GM04504 (cell line): ENCODE data around the gene ISOC1.

Experiments used
- DNase-seq: peaks from one replicate; pipeline ENCODE4 v3.0.0-alpha.2; 2012; ENCODE audit warnings: low read depth

Gene ISOC1

GRCh38 chr5:129094924-129095899 lies 663 bp downstream of the ISOC1 start:
- no peak for DNase-seq

GRCh38 chr5:129096382-129096991 lies 1.9 kb downstream of the ISOC1 start:
- no peak for DNase-seq

GRCh38 chr5:129097498-129098296 lies 3.1 kb downstream of the ISOC1 start:
- DNase-seq, result no peak

GRCh38 chr5:129098488-129099183 lies 4.1 kb downstream of the ISOC1 start:
- DNase-seq, result no peak

- DNase-seq, result no peak
Measured at GRCh38 chr5:129099184-129099569, 4.6 kb downstream of the ISOC1 start.

GRCh38 chr5:129101794-129102193 lies 7.2 kb downstream of the ISOC1 start:
- no peak for DNase-seq

GRCh38 chr5:129103397-129103796 lies 8.8 kb downstream of the ISOC1 start:
- no peak for DNase-seq

- DNase-seq, result no peak
Measured at GRCh38 chr5:129104915-129105455, 10.4 kb downstream of the ISOC1 start.

DNA sequence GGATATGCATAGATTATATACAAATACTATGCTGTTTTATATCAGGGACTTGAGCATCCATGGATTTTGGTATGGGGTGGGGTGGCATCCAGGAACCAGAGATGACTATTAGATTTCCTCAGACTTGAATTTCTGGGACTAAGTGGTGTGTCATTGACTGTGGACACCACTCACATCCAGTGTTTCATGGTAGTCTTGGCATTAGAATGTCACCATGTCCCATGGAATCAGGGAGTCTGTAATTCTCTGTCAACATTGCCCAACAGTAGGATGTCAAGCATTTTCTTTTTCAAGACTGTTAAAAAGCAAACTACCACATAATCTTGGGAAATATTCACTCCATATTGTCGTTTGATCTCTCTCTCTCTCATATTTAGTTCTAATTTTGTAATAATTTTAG lies 13.1 kb downstream of the ISOC1 start:
- no peak for DNase-seq

GRCh38 chr5:129110742-129111141 lies 16.2 kb downstream of the ISOC1 start:
- no peak for DNase-seq

GRCh38 chr5:129111351-129111750 lies 16.8 kb downstream of the ISOC1 start:
- DNase-seq, result no peak

GRCh38 chr5:129112295-129112694 lies 17.7 kb downstream of the ISOC1 start:
- no peak for DNase-seq

- DNase-seq, result no peak
Measured at GRCh38 chr5:129113867-129114266, 19.3 kb downstream of the ISOC1 start.

GRCh38 chr5:129114539-129115193 lies 20.1 kb downstream of the ISOC1 start:
- DNase-seq, result no peak

DNA sequence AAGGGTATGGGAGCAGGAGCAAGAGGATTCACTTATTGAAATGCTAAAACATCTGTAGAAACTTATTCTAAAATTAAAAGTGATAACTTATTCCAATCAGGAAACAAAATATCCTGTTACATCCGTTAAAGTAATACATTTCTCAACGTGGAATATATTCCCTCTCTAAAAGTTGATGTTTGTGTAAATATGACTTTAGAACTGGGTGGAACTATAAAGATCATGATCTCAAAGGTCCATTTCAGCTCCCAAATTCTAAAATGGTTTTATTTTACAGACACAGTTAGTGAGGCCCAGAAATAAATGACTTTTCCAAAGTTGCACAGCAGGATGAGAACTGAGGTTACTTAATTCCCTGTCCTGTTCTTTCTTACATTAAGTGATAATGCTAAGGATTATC lies 21.1 kb downstream of the ISOC1 start:
- no peak for DNase-seq

DNA sequence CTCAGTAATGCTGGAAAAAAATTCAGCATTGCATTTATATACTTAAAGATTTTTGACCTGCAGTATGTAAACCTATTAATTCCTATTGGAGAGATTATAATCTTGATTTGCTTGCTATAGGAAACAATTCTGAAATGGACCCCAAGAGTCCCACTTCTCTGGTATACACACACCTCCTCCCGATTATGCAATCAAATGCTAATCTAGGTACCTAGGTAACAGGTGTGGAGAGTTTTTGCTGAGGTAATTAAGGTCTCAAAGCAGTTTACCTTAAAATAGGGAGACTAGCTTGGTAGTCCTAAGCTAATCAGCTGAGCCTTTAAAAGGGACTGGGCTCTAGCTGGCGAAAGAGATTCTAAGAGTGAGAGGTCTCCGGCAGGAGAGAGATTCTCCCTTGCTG lies 22.2 kb downstream of the ISOC1 start:
- DNase-seq, result no peak

DNA sequence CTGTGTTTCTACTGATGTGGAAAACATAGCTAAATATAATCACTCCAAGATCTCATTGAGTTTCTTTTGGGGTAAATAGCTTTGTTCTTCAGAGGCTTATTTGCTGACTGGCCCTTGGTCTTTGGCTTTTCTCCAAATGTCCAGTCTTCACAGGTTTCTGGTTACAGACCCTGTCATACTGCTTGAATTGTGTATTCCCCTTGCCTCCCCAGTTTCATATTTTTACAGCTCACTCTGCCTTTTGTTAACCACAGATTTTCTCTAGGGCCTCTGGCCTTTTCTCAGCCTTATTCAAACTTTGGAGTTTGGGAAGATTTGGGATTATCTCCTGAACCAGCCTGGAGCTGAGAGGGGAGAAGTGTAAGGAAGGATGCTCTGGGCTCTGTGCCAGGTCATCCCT lies 23.9 kb downstream of the ISOC1 start:
- no peak for DNase-seq

GRCh38 chr5:129118826-129119225 lies 24.3 kb downstream of the ISOC1 start:
- no peak for DNase-seq

DNA sequence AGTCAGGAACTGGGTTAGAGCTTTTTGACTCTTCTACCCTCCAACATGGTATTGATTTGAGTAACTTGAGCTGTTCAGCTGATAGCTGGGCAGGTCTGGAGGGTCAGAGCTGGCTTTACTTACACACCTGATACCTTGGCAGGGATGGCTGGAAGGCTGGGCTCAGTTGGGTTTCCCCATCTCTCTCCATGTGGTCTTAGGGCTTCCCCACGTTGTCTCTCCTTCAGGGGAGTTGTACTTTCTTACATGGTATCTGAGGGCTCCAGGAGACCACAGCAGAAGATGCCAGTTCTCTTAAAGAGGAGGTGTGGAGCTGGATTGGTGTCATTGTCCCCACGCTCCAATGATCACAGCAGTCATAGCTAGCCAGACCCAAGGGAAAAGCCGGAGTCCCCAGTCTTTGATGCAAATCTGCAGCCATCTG lies 25.6 kb downstream of the ISOC1 start:
- DNase-seq, result no peak

DNA sequence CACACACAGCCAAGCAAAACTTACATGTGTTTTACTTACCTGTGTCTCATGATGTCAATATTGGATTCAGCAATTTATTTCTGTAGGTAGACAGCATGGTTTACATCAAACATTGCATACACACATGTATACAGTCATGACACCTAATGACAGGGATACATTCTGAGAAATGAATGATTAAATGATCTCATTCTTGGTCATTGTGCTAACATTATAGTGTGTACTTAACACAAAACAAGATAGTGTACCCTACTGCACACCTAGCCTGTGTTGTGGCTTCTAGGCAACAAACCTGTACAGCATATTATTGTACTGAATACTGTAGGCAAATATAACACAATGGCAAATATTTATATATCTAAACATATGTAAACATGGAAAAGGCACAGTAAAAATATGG lies 28.0 kb downstream of the ISOC1 start:
- no peak for DNase-seq

DNA sequence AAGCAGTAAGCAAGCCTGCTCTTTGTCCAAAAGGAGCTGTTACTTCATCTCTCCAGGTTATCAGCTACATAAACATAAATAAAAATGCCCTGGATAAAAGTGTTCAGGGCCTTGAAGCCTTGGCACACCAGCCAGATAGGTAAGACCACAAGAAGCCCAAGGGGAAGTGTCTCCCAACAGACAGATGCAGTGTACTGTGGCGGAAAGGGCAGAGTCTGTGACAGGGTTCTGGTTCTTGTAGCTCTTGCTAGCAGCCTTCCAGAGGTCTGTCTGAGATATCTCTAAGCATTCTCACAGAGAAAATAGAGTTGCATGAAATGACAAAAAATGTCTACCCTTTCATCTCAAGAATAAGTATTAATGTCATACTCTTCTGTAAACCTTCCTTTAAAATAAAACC lies 30.1 kb downstream of the ISOC1 start:
- DNase-seq, result no peak
